Measurements from ENCODE around the gene BIRC2. TPM values are rescaled to one million over a fixed set of nuclear protein-coding genes. Genes with fewer than 3 reads are reported as not detected.

BIRC2 gene
- total and polyA plus RNA-seq, 12 donors = 25.8 to 112 (median 48.1) TPM

- peaks cover 4% of the 10 kb centered on the region in 2 donors for H3K4me1 ChIP-seq (replicated peaks in 1 of 2)
- peaks cover 0 to 23% of the 10 kb centered on the region in 2 donors for H3K36me3 ChIP-seq (replicated peaks in 1 of 2)
- H3K27me3 ChIP-seq = no peaks in the 10 kb centered on the region
- no peak overlapping the region for H3K4me3 ChIP-seq
- H3K9me3 ChIP-seq (replicated peaks in 1 of 3) = no peaks in the 10 kb centered on the region
- intact Hi-C loops (cut with DNase I) = loop anchor here in 1 of 2 donors (5.0 to 10.0 kb wide), 2 partner anchors 61 to 94 kb away; partner anchors contain the start of gene TMEM123
- WGBS, 4 donors = 63 to 71% (median 68%) methylated on average over 8 to 12 of the region's 12 CpGs
- peak; percentile 58 to 88 (median 75) for DNase-seq
- TF ChIP-seq CTCF (IDR thresholded peaks at IDR 0.05) (peak; percentile 79 to 85 (median 83)), POLR2A (IDR thresholded peaks at IDR 0.05) (no peak)
- no peak overlapping the region for H3K27ac ChIP-seq
These were observed 43.9 kb downstream of the BIRC2 start for GRCh38 chr11:102390667-102391465.

GRCh38 chr11:102391549-102392237, 44.7 kb downstream of the BIRC2 start:
- peaks cover 0 to 26% of the 10 kb centered on the region in 2 donors for H3K36me3 ChIP-seq (replicated peaks in 1 of 2)

GRCh38 chr11:102393272-102393730, 46.3 kb downstream of the BIRC2 start:
- H3K27me3 ChIP-seq = no peaks in the 10 kb centered on the region
- no peaks in the 10 kb centered on the region for H3K9me3 ChIP-seq (replicated peaks in 1 of 3)
- DNase-seq = no peak
- TF ChIP-seq CTCF (IDR thresholded peaks at IDR 0.05) (no peak), POLR2A (IDR thresholded peaks at IDR 0.05) (no peak)
- intact Hi-C loops (cut with DNase I) = loop anchor here in 1 of 2 donors (5.0 to 10.0 kb wide), 2 partner anchors 59 to 92 kb away; partner anchors contain the start of gene TMEM123
- no peak overlapping the region for H3K27ac ChIP-seq
- H3K4me3 ChIP-seq = no peak overlapping the region
- WGBS, 4 donors = 91 to 100% (median 95%) methylated on average over 1 to 2 of the region's 2 CpGs; no CpG with 5 or more reads in 1 of the 4 donors
- H3K4me1 ChIP-seq (replicated peaks in 1 of 2) = peaks cover 0 to 12% of the 10 kb centered on the region in 2 donors
- H3K36me3 ChIP-seq (replicated peaks in 1 of 2) = peaks cover 0 to 30% of the 10 kb centered on the region in 2 donors

More at GRCh38 chr11:102391549-102392237, 44.7 kb downstream of the BIRC2 start:
- Histone ChIP-seq H3K9me3 (replicated peaks in 1 of 3) (no peaks in the 10 kb centered on the region), H3K27me3 (no peaks in the 10 kb centered on the region), H3K4me1 (replicated peaks in 1 of 2) (no peaks in the 10 kb centered on the region), H3K27ac (no peak overlapping the region), H3K4me3 (no peak overlapping the region)
- no peak for TF ChIP-seq POLR2A (IDR thresholded peaks at IDR 0.05)
- TF ChIP-seq CTCF (IDR thresholded peaks at IDR 0.05) = no peak
- WGBS, 4 donors = 92 to 97% (median 93%) methylated on average over 2 to 4 of the region's 4 CpGs
- DNase-seq = no peak
- intact Hi-C loops (cut with DNase I) = loop anchor here in 1 of 2 donors (5.0 to 10.0 kb wide), 2 partner anchors 61 to 93 kb away; partner anchors contain the start of gene TMEM123
